MCF 10A (cell line): ENCODE data around the gene TRIM52. TPM values are rescaled to one million over a fixed set of nuclear protein-coding genes. Genes with fewer than 3 reads are reported as not detected.
A peak's percentile ranks its signal among the peaks of the same experiment; 100 is the strongest.

Experiments used
- BruUV-seq: library from RNA; stranded (reverse); fragments of 400-500 nt; replicated peaks from 2 replicates; lab custom pipeline; 2021; lab: Mats Ljungman, UMichigan
- CTCF ChIA-PET: fragments of 300-600 bp; sonication (Branson Sonifier 250); formaldehyde crosslinking; extraction: SDS; loops from one replicate; lab custom pipeline; 2021; ENCODE audit warnings: antibody characterized with exemption, inconsistent platforms; lab: Yijun Ruan, JAX
- POLR2A ChIA-PET: fragments of 300-600, 350-650 bp; sonication (Branson Sonifier 250); formaldehyde crosslinking; extraction: SDS; loops from one replicate; lab custom pipeline; 2020; ENCODE audit warnings: antibody characterized with exemption, inconsistent platforms; lab: Yijun Ruan, JAX
- DNase-seq: peaks from one replicate; pipeline ENCODE4 v3.0.0-alpha.2; 2018; ENCODE audit not compliant: unreplicated experiment
- H3K27ac Mint-ChIP-seq: one replicate; pipeline ENCODE4 v1.8.0; 2022; ENCODE audit warnings: mild to moderate bottlenecking, low read depth, mixed read lengths; ENCODE audit not compliant: unreplicated experiment
- H3K27me3 Mint-ChIP-seq: one replicate; pipeline ENCODE4 v1.8.0; 2022; ENCODE audit warnings: mixed read lengths; ENCODE audit not compliant: insufficient read depth, unreplicated experiment
- H3K36me3 Mint-ChIP-seq: one replicate; pipeline ENCODE4 v1.8.0; 2022; ENCODE audit warnings: mild to moderate bottlenecking, moderate library complexity, mixed read lengths; ENCODE audit not compliant: insufficient read depth, unreplicated experiment
- H3K4me1 Mint-ChIP-seq: one replicate; pipeline ENCODE4 v1.8.0; 2022; ENCODE audit warnings: mixed read lengths; ENCODE audit not compliant: insufficient read depth, unreplicated experiment
- H3K4me3 Mint-ChIP-seq: one replicate; pipeline ENCODE4 v1.8.0; 2022; ENCODE audit warnings: mild to moderate bottlenecking, moderate library complexity, mixed read lengths; ENCODE audit not compliant: unreplicated experiment
- H3K9me3 Mint-ChIP-seq: one replicate; pipeline ENCODE4 v1.8.0; 2022; ENCODE audit warnings: mixed read lengths; ENCODE audit not compliant: unreplicated experiment
- intact Hi-C: fragments of 100-400 bp; cut with micrococcal nuclease; formaldehyde crosslinking; loops from 2 replicates; pipeline ENCODE4 v1.14.1; 2022
- total RNA-seq: library from RNA; stranded (reverse); gene quantifications from 2 replicates; pipeline ENCODE4 v1.2.3, GENCODE V29; 2022
- TF ChIP-seq, protein P1 (sequence below): fragments of 200-600 bp; IDR thresholded peaks from one replicate; pipeline ENCODE4 v1.8.0; 2022; ENCODE audit warnings: antibody characterized with exemption, mild to moderate bottlenecking; ENCODE audit not compliant: unreplicated experiment

The TRIM52 gene
- total RNA-seq, 1 experiment from 2014 or later: 12.5 TPM

DNA sequence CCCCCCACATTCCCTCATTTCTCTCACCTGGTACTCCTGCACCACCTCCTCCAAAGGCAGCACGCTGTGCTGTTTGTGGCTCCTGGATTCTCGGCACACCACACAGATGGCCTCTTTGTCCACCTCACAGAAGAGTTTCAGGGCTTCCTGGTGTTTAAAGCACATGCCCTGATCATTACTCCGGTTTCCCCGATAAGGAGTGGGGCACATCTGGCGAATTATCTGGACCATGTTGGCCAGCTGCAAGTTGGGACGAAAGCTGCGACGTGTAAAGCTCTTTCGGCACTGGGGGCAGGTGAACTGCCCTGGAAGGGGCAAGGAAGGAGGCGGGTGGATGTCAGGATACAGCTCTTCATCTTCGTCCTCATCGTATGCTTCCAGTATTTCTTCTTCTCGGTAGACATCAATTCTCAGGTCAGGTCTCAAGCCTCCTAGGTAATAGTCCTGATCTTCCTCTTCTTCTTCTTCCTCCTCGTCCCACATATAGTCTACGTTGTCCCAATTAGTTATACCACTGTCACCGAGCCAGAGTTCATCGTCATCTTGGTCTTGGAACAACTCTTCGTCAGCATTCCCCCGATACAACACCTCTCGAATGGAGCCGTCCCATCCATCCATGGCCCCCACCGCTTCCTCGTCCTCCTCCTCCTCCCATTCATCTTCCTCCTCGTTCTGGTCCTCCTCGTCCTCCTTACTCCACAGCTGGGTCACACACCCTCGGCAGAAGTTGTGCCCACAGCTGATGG, 796 bp downstream of the TRIM52 start:
- peak; percentile 32 for DNase-seq
- Mint-ChIP-seq H3K4me3 (peak overlapping the region; percentile 86), H3K27ac (peak overlapping the region; percentile 89), H3K27me3 (no peaks in the 10 kb centered on the region), H3K9me3 (no peaks in the 10 kb centered on the region), H3K4me1 (peaks cover 23% of the 10 kb centered on the region), H3K36me3 (peaks cover 70% of the 10 kb centered on the region)
- POLR2A ChIA-PET: interaction anchor here (0.6 to 12.6 kb wide), 14 partner anchors 14 to 400 kb away, joined by 3 to 476 read pairs (median 7); partner anchors contain the start of genes RACK1, TRIM41 and TRIM7
- BruUV-seq: TSS peak; percentile 25
- CTCF ChIA-PET: interaction anchor here (0.6 to 1.8 kb wide), 8 partner anchors 10 to 1179 kb away, joined by 3 to 16 read pairs (median 4); partner anchors contain the start of gene RACK1
- TF ChIP-seq, protein P1, sequence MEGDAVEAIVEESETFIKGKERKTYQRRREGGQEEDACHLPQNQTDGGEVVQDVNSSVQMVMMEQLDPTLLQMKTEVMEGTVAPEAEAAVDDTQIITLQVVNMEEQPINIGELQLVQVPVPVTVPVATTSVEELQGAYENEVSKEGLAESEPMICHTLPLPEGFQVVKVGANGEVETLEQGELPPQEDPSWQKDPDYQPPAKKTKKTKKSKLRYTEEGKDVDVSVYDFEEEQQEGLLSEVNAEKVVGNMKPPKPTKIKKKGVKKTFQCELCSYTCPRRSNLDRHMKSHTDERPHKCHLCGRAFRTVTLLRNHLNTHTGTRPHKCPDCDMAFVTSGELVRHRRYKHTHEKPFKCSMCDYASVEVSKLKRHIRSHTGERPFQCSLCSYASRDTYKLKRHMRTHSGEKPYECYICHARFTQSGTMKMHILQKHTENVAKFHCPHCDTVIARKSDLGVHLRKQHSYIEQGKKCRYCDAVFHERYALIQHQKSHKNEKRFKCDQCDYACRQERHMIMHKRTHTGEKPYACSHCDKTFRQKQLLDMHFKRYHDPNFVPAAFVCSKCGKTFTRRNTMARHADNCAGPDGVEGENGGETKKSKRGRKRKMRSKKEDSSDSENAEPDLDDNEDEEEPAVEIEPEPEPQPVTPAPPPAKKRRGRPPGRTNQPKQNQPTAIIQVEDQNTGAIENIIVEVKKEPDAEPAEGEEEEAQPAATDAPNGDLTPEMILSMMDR: no peak
- intact Hi-C loops: loop anchor here (2.0 kb wide), 2 partner anchors 13 to 37 kb away; partner anchors contain the start of gene TRIM41

DNA sequence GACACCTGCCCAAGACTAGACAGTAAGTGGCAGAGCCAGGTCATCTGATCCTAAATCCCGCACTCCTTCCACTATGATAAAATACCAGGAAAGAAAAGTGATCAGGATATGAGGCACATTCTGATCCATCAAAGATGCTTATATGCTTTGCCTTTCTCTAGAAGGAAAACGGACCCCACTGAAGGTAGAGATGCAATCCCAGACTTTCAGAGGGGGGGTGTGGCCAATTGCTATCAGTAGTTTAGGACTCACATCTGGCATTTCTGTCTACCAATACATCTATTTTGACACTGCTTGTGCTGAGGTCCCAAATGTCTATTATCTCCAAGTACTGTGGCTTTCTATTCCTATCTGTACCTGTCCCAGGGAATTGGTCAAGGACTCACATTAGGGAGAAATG, 1.7 kb downstream of the TRIM52 start:
- Mint-ChIP-seq H3K36me3 (peaks cover 71% of the 10 kb centered on the region), H3K27me3 (no peaks in the 10 kb centered on the region), H3K27ac (peak overlapping the region; percentile 89), H3K4me1 (peaks cover 30% of the 10 kb centered on the region), H3K9me3 (no peaks in the 10 kb centered on the region), H3K4me3 (peak overlapping the region; percentile 86)
- DNase-seq: no peak
- ChIA-PET POLR2A (interaction anchor here (1.6 to 12.6 kb wide), 6 partner anchors 15 to 70 kb away, joined by 8 to 476 read pairs (median 42); partner anchors contain the start of genes RACK1, TRIM41 and TRIM7), CTCF (interaction anchor here (0.8 to 1.8 kb wide), 3 partner anchors 9 to 1178 kb away, joined by 3 to 16 read pairs (median 7); no protein-coding TSS in a partner anchor)
- intact Hi-C loops: no loop called here
- TSS peak; percentile 3 for BruUV-seq
- TF ChIP-seq, protein P1: no peak

DNA sequence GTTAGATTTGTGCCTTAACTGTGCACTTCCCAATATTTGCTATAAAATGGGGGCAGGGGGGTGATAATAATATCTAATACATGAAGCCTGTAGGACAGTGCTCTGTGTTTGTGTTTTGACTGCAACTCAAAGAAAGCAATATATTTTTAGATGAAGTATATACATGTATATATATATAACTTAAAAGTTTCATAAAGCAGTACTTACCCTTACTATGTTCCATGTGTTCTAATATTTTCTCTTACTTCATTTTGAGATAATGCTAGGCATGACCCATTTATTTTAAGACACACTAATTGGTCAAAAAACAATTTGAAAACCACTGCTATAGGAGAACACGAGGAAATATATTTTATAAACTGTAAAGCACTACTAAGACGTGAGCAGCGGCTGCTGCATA, 2.4 kb downstream of the TRIM52 start:
- H3K27ac Mint-ChIP-seq: no peak overlapping the region
- intact Hi-C loops: no loop called here
- peaks cover 30% of the 10 kb centered on the region for H3K4me1 Mint-ChIP-seq

More for the DNA sequence above, 2.4 kb downstream of the TRIM52 start:
- no TSS peak for BruUV-seq
- TF ChIP-seq, protein P1: no peak
- no peaks in the 10 kb centered on the region for H3K27me3 Mint-ChIP-seq
- peak overlapping the region; percentile 86 for H3K4me3 Mint-ChIP-seq
- CTCF ChIA-PET: interaction anchor here (1.1 kb wide), 1 partner anchor 52 kb away, joined by 3 read pairs; no protein-coding TSS in a partner anchor
- POLR2A ChIA-PET: interaction anchor here (0.7 to 12.6 kb wide), 4 partner anchors 14 to 66 kb away, joined by 3 to 476 read pairs (median 22); partner anchors contain the start of genes RACK1, TRIM41 and TRIM7
- H3K36me3 Mint-ChIP-seq: peaks cover 71% of the 10 kb centered on the region
- no peak for DNase-seq
- H3K9me3 Mint-ChIP-seq: no peaks in the 10 kb centered on the region
